GM11168 (cell line): ENCODE measurements around the gene PRR5L.

Experiments used
- in situ Hi-C: fragments of 300-500 bp; cut with MboI; formaldehyde crosslinking; loops from one replicate; pipeline ENCODE4 v1.12.0; 2022; ENCODE audit warnings: low sequenced_read_pairs; ENCODE audit not compliant: unreplicated experiment

The PRR5L gene

GRCh38 chr11:36421546-36422155 is 125.6 kb downstream of the PRR5L start:
- in situ Hi-C loops: no loop called here

- in situ Hi-C loops: no loop called here
Observed at GRCh38 chr11:36425561-36426081, 129.5 kb downstream of the PRR5L start.

DNA sequence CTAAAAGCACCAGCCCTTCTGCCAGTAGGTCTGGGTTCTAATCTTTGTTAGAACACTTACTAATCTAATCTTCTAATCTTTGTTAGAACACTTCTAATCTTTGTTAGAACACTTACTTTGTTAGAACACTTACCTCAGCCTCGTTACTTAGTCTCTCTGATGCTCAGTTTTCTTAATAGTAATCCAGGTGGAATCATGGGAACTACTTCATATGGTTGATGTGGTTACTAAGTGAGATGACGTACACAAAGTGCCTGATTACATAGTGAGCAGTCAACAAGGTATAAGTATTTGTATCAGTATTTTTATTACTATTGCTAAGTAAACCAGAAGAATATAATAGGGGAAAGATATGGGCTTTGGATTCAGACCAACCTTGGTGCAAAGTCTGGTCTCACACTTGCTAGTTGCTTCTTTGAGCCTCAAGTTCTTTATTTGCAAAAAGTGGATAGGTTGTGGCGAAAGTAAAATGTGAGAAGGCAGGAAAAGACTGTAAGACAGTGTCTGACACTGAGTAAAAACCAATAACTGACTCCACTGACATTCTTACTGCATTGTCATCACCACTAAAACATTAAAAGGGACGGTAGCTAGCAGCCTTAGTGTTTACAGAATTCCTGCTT is 130.2 kb downstream of the PRR5L start:
- in situ Hi-C loops: no loop called here

- in situ Hi-C loops: no loop called here
Observed at GRCh38 chr11:36427079-36427478, 131.0 kb downstream of the PRR5L start.

DNA sequence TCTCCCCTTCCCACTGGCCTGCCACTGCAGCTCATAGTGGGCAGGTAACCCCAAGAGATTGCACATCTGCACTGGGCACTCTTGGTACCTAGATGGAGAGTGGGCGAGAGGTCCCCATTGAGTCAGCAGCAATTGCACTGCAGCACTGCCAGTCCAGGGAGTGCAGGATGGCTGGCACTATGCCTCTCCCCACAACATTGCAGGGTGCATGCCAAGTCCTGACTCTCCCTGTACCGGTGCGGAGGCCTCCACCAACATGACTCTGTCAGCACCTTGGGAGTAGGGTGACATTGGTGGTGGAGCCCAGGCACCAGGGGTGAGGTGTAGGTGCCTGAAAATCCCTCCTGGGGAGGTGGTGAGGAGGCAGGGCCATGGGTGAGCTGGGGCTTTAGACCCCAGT is 131.8 kb downstream of the PRR5L start:
- in situ Hi-C loops: no loop called here

- in situ Hi-C loops: no loop called here
Observed at GRCh38 chr11:36431429-36432092, 135.5 kb downstream of the PRR5L start.

DNA sequence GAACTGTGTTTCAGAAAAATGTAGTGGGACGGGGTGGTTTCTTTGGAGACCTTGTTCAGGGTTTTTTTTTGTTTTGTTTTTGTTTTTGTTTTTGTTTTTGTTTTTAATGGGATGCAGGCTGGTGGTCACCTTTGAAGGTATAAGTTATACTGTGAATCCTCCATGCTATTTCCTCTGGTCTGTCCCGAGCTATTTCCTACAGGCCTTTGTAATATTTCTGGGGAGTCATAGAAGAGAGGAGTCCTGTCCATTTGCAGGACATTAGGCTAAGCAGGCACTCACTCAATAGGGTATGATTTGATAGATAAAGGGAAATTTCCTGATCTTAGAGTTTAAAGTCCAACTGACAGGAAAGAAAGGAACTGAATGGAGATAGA is 136.0 kb downstream of the PRR5L start:
- in situ Hi-C loops: no loop called here

- in situ Hi-C loops: no loop called here
Observed at GRCh38 chr11:36432738-36433137, 136.7 kb downstream of the PRR5L start.

DNA sequence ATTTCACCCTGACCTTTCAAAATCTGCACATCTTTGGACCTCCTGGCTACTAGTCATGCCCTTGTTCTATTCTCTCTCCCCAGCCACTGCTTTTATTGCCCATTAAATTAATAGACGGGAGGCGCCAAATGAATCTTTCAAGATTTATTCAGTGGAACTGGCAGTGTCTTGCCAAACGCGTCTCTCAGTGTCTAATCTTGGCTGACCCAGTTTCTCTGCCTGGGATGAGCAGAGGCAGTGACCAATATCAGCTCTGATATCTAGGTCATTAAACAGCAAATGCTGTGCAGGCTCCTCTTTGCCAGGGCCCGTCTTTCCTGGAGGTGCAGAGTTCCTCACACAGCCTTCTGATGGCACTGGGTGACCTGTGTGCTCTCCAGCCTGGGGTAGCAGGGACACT is 140.0 kb downstream of the PRR5L start:
- in situ Hi-C loops: no loop called here

- in situ Hi-C loops: no loop called here
Observed at GRCh38 chr11:36436589-36436988, 140.5 kb downstream of the PRR5L start.

- in situ Hi-C loops: no loop called here
Observed at GRCh38 chr11:36437413-36437812, 141.3 kb downstream of the PRR5L start.

DNA sequence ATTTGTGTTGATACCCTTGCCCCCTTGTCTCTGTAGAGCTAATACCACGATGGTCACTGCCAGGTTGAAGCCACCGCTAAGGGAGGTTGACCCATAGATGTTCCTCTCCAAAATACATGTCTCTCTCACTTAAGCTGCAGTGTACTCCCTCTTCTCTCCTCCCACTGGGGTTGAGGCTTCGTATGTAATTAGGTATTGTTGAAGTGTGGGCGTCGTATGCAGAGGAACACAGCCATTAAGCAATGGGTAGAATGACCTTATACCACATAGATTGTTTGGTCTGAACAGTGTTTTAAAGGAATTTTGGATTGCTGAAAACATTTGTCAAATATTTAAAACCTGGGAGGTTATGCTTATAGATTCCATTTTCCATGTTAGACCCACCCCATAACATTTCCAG is 142.0 kb downstream of the PRR5L start:
- in situ Hi-C loops: no loop called here

- in situ Hi-C loops: no loop called here
Observed at GRCh38 chr11:36441610-36442208, 145.6 kb downstream of the PRR5L start.

GRCh38 chr11:36443661-36444060 is 147.6 kb downstream of the PRR5L start:
- in situ Hi-C loops: no loop called here

GRCh38 chr11:36446135-36446534 is 150.0 kb downstream of the PRR5L start:
- in situ Hi-C loops: no loop called here

GRCh38 chr11:36447514-36447913 is 151.4 kb downstream of the PRR5L start:
- in situ Hi-C loops: no loop called here

DNA sequence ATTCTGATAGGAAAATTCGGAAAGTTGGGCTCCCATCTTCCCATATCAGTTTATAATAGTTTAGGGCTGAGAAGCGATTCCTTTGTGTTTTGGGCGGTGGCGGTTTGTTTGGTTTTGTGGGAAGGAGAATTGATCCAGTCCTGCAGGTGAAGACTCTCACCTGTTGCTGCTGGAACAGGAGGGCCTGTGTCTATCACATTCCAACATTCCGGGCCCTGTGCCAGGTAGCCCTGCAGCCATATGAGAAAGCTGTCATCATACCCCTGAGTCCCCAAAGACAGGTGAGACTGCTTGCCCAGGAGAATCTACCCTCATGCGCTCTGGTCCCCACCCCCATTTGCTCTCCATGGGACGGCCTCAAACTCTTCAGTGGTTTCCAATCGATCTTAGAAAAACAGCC is 151.9 kb downstream of the PRR5L start:
- in situ Hi-C loops: no loop called here

- in situ Hi-C loops: no loop called here
Observed at GRCh38 chr11:36449561-36450096, 153.5 kb downstream of the PRR5L start.

GRCh38 chr11:36450110-36450572 is 154.1 kb downstream of the PRR5L start:
- in situ Hi-C loops: no loop called here

DNA sequence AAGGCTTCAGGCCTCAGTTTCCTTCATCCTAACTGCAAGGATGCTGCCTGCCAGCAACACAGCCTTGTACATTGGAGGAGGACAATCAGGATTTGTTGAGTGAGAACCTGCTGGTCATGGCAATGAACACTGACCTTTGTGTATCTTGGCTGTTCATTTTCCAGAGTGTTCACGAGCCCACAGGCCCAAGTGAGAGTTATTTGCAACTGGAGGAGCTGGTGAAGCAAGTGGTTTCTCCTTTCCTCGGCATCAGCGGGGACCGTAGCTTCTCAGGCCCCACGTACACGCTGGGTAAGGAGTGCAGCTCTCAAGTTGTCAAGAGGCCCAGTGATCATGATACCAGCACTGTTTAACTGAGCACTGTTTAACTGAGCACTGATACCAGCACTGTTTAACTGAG is 155.0 kb downstream of the PRR5L start:
- in situ Hi-C loops: no loop called here

GRCh38 chr11:36451681-36452080 is 155.6 kb downstream of the PRR5L start:
- in situ Hi-C loops: no loop called here
